Fibroblast of peridontal ligament (primary cell): ENCODE data around the gene NANOS1.
A peak's percentile ranks its signal among the peaks of the same experiment; 100 is the strongest.

Experiments
- DNase-seq: peaks from one replicate; pipeline ENCODE4 v3.0.0-alpha.2; 2010; ENCODE audit errors: extremely low read depth

The NANOS1 gene

DNA sequence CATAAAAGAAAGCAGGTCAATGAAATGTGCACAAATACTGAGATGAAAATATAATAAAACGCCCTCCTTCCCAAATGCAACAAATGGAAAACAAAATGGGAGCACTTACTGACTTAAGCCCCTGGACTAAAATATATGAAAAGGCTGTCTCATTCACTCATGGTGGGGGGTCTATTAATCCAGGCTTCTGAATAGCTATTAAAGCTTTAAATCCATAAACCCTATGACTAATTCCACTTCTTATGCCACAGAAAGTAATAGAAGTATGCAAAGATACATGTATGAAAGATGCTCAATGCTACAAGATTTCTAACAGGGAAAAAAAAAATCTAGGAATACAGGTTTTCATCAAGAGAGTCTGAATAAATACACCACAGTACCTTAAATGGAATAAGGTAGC is 30.6 kb downstream of the NANOS1 start:
- no peak for DNase-seq

DNA sequence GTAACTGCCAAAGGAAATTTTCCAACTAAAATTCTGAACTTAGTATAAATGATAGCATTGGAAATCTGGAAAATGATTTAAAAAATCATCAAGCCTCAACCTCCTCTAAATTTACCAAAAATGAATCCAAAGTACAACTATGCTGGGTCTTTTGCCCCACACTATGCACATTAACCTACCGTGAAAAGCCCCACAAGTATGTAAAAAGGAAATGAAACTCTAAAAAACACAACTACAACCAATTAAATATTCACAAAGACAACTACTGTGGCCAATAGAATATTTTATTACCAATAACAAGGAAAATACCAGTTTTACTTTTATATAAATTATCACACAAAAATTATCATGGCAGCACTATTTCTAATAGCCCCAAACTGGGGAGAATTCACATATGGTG is 31.8 kb downstream of the NANOS1 start:
- DNase-seq: no peak

DNA sequence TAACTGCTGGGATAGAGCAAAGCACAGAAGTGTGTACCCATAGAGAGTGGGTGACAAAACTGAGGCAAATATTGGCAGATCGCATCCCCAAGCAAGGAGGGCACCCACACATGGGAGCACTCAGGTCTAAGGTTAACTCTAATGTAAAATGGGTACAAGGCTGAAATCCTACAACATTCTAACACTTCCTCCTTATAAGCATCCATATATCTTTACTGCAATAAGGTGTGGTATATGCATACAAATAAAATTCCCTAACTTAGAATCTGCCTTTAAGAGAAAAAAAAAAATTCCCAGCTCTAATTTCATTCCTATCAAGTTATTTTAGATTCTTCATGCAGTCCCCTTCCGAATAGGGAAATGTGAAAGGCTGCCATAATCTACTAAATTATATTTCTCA is 32.4 kb downstream of the NANOS1 start:
- DNase-seq: no peak

DNA sequence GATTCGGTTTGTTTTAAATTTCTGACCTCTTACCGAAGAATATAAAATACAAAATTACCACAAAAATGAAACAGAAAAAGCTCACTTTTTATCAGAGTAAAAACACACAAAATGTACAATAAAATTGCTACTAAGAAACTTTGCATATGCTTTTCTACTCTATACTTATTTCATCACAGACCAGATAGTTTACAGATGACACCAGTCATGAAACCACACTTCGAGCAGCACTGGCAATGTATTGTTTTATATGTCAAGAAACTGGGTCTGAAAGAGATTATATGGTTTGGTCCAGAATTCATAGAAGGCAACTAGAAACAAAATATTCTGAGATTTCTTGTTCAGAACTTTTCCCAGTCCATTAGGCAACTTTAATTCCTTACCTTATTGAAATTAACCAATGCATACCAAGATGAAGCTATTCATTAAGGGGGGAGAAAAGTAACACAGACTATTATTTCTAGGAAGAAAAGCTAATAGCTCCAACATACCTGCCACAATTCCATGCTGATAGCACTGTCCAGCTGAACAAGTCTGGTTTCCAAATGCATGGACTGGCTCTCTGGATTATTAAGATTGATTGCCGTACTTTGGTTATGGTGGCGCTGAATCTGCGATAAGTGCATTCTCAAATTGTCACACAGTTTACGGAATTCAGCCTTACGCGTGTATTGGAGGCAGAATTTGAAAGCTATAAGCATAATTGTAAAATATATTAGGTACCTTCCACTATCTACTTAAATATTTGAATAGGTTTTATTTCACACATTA is 41.1 kb downstream of the NANOS1 start:
- DNase-seq: no peak

DNA sequence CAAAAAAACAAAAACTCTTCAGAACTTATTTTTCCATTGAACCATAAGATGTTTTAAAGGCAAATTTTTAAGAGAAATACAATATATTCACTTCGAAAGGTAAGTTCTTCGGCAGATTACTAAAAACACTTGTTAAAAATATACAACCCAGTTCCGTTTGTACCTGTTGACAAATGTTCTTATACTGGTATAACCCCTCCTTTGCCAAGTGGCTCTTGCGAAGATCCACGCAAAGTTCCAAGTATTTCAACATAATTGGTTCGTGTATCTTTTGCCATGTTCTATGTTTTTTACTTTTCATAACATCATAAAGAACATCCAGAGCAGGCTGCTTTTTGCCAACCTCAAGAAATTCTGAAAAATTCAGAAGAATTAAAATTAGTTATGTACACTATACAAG is 44.1 kb downstream of the NANOS1 start:
- no peak for DNase-seq

DNA sequence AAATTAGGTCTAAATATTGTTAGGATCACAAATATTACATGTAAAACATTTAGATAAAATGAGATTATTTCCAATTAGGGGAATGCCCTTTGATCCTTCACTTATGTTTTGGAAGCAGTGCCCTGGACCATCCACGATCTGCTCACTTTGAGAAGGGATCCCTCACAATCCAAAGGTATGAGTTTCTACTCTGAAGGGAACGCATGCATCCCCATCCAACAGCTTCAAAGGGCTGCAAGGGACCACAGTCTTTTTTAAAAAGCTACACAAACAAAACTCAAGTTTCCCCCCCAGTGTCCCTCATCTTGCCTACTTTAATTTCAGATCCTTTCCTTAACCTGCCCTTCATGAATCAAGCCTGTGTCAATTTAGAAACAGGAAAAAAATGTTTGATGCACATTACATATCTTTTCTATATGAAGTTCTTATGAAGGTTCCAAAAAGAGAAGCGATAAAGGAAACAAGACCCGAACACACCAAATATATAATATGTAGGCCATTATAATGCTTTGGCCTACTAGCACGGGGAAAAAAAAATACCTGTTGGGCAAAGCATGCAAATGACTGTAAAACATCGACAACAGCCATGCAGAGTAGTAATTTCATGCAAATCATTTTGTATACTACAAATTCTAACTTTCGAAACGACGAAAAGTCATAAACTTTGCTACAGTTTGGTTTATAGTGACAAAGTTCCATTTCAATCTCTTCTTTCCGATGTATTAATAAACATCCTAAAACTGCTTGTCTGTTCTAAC is 49.1 kb downstream of the NANOS1 start:
- no peak for DNase-seq

DNA sequence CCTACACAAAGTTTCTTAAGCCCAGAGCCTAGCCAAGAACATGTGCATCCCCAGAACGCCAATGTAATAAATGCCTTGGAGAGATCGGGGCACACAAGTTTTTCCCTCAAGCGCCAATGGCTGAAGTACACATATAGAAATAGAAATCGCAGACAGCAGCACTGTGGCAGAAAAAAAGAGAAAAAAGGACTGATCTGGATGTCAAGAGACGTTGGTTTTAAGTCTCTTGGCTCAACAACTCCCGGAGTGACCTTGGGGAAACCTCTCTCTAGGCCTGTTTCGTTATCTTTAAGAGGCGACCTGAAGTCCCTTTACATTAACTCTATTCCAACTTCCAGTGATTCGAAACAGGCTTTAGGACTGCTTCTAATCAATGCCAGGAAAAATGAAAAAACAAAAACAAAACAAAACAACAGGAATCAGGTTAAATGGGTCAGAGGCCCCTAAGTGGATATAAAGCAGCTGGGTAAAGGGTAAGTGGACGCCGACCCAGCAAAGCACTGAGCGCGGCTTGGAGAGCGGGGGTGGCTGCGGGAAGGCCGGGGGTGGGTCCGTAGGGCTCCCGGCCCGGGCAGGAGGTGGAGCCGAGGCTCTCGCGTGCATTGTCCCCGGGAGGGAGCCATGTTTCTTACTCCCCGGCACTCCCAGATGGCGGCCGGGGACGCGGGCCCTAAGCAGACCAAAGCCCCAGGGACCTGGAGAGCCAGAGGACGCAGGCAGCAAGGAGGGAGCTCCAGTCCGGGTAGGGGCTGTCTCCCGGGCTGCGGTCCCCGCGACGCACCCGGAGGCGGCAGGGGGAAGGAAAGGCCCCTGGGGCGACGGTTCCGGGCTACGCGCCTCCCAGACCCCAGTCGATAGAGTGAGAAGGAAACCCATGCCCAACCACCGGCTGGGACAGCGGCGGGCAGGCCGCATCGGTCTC is 50.3 kb downstream of the NANOS1 start:
- DNase-seq: peak; percentile 68

DNA sequence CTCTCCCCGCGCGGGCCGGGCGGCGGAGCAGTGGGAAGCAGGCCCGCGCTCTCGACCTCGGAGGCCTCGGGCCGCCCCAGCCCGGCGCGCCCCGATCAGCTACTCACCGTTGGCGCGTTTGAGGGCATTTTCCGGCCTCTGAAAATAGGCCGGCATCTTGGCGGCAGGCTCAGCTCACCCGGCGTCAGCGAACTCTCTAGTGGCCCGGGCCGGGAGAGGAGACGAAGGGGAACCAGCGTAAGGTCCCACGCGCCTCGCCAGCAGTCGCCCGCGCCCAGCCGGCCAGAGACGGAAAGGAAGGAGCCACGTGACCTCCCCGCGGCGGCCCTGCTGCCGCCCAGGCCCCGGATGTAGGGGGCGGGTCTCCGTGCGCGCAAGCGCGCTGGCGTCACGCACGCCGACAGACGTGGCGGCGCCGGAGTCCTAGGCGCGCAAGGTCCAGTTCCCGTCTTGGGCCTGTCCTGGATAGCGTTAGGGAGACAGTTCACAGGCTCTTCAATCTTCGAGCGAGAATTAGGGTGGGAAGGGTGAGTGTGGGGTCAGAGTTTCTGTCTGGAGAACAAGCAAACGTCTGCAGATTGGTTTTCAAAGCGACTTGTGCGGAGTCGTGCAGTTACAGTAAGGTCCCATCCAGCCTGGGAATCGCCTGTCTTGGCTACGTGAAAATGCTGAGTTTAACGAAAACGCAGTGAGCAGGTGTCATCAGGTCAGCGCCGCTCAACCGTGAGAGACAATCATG is 51.2 kb downstream of the NANOS1 start, which contains the start of gene EIF3A:
EIF3A (minus strand) TSS at position 297 of the 739 bp plus-strand sequence; CDS start at position 156, 141 bp downstream.
- DNase-seq: peak; percentile 87
